OCI-LY7 (cell line): ENCODE data around the gene YAE1.

Experiments
- CTCF ChIP-seq: fragments of 200-600 bp; sonication (generic); conservative IDR thresholded peaks from 2 replicates; pipeline ENCODE4 v1.5.1; 2014; ENCODE audit warnings: mild to moderate bottlenecking, antibody characterized with exemption, low read length, moderate library complexity, mixed read lengths
- EZH2phosphoT487 ChIP-seq: fragments of 200-600 bp; sonication (generic); IDR thresholded peaks from 2 replicates; pipeline ENCODE4 v1.6.1; 2018; ENCODE audit warnings: low read depth, borderline replicate concordance, mild to moderate bottlenecking, mixed run types, antibody characterized with exemption, low read length, moderate library complexity, mixed read lengths

- TF ChIP-seq CTCF (no peak), EZH2phosphoT487 (no peak)
Measured at GRCh38 chr7:39517240-39517639, 49.0 kb upstream of the YAE1 start.
